T-helper 9 cell (primary cell): ENCODE results near the gene LANCL1.

Experiments used
- DNase-seq: peaks from one replicate; pipeline ENCODE4 v3.0.0-alpha.2; 2020

LANCL1 gene

DNA sequence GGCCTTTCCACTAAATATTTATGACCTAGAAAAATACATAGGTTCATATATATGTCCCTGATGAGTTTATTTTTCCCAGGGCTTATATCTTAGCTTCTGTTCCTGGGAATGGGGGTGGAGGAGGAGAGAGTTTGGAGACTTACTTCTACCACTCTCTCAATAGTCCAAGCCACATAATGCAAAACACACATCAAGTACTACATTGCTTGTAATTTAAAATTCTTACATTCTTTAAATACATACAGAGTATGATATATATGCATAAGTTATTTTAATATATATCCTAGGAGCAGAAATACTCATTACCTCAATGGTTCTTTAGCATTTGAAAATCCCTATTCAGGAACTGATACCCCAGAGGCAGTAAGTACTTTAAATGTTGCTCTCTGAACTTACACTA lies 88.4 kb downstream of the LANCL1 start:
- DNase-seq: no peak

DNA sequence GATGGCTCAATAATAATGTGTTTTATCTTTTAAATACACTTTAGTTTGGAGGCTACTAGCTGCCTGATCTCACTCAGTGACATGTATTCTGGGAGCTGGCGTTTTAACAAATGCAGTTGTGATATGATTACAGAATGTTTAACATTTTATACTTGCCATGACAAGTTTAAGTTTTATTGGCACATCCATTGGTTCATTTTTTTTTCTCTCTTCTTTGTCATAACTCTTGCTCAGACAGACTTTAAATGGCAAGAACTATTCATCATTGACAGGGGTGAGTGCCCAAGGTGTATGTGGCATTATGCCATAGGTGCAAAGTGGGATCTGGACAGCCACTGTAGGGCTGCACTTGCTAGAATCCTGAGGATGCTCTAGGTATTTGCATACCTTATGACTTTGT lies 89.5 kb downstream of the LANCL1 start:
- no peak for DNase-seq
